ENCODE measurements around the gene DOCK4. TPM values are rescaled to one million over a fixed set of nuclear protein-coding genes. Genes with fewer than 3 reads are reported as not detected.

Gene DOCK4
- total and polyA plus RNA-seq, 4 donors, result 7.2 to 48.9 (median 12.8) TPM

DNA sequence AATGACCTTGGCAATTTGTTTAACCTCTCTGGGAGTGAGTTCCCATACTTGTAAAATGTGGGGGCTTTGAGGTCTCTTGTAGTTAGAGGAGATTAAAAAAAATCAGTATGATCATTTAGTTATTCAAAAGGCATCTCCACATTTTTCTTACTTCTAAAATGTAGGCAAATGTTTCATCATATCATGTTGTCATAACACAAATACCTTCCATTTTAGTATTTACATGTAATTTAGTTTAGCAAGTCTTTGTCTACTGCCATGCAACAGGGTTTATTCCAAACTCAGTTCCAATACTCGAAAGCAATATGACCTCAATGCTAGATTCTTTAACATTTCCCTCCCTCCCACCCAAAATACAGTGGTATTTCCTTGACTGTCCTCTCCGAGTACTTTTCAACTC lies 381.2 kb downstream of the DOCK4 start:
- H3K4me1 ChIP-seq (ENCODE audit: control insufficient read depth in 4 of 4, insufficient read depth in 4 of 4, low read length in 3 of 4), result no peaks in the 10 kb centered on the region
- H3K36me3 ChIP-seq (ENCODE audit: control insufficient read depth in 4 of 4, insufficient read depth in 3 of 4, low read depth in 1 of 4, low read length in 3 of 4), result peaks cover 3 to 28% (median 8%) of the 10 kb centered on the region in 4 donors
- no peak for DNase-seq (ENCODE audit: low spot score)
- no peak overlapping the region for H3K9ac ChIP-seq (ENCODE audit: low read depth in 1 of 2, low read length in 2 of 2)
- TF ChIP-seq EGR1 (IDR thresholded peaks at IDR 0.05; ENCODE audit: low read depth in 2 of 2) (no peak), TAF1 (conservative IDR thresholded peaks at IDR 0.05) (no peak), SP1 (IDR thresholded peaks at IDR 0.05) (no peak), GABPA (IDR thresholded peaks at IDR 0.05 in 1 of 2, conservative IDR thresholded peaks at IDR 0.05 in 1 of 2) (no peak), FOXA1 (IDR thresholded peaks at IDR 0.05) (no peak), HNF4A (conservative IDR thresholded peaks at IDR 0.05) (no peak), YY1 (IDR thresholded peaks at IDR 0.05) (no peak)
- H3K27me3 ChIP-seq (ENCODE audit: control insufficient read depth in 4 of 4, insufficient read depth in 4 of 4, low read length in 3 of 4), result no peaks in the 10 kb centered on the region
- H3K4me3 ChIP-seq (ENCODE audit: low read depth in 1 of 3, low read length in 3 of 3), result no peak overlapping the region
- H3K9me3 ChIP-seq (ENCODE audit: control insufficient read depth in 4 of 4, low read length in 3 of 4), result no peaks in the 10 kb centered on the region
- H3K27ac ChIP-seq (ENCODE audit: low read depth in 1 of 2, low read length in 2 of 2), result no peak overlapping the region
- WGBS, result 93% methylated on average over 2 of the region's 2 CpGs

DNA sequence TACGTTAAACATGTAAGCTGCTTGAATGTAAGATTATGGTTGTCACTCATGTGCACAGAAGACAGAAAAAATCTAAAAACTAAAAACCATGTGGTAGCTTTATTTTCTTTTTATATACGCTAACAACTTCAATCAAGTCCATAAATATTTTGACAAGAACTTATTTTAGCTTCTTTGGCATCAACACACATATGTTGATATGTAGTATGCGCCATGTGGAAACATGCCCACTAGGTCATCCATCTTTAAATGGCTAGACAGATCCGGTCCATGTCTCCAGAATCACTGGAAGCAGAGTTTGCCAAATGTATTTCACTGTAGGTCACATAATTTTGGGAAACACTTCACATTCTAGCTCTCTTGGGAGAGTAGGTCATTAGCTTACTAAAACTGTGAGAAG lies 382.4 kb downstream of the DOCK4 start:
- Histone ChIP-seq H3K36me3 (ENCODE audit: control insufficient read depth in 4 of 4, insufficient read depth in 3 of 4, low read depth in 1 of 4, low read length in 3 of 4) (peaks cover 5 to 30% (median 9%) of the 10 kb centered on the region in 4 donors), H3K9ac (ENCODE audit: low read depth in 1 of 2, low read length in 2 of 2) (no peak overlapping the region), H3K4me3 (ENCODE audit: low read depth in 1 of 3, low read length in 3 of 3) (no peak overlapping the region), H3K4me1 (ENCODE audit: control insufficient read depth in 4 of 4, insufficient read depth in 4 of 4, low read length in 3 of 4) (no peaks in the 10 kb centered on the region), H3K27ac (ENCODE audit: low read depth in 1 of 2, low read length in 2 of 2) (no peak overlapping the region), H3K9me3 (ENCODE audit: control insufficient read depth in 4 of 4, low read length in 3 of 4) (no peaks in the 10 kb centered on the region), H3K27me3 (ENCODE audit: control insufficient read depth in 4 of 4, insufficient read depth in 4 of 4, low read length in 3 of 4) (no peaks in the 10 kb centered on the region)
- no peak for DNase-seq (ENCODE audit: low spot score)
- 93% methylated on average over 4 of the region's 4 CpGs for WGBS
- TF ChIP-seq FOXA2 (IDR thresholded peaks at IDR 0.05) (no peak), EGR1 (IDR thresholded peaks at IDR 0.05; ENCODE audit: low read depth in 2 of 2) (no peak), SP1 (IDR thresholded peaks at IDR 0.05) (no peak), GABPA (IDR thresholded peaks at IDR 0.05 in 1 of 2, conservative IDR thresholded peaks at IDR 0.05 in 1 of 2) (no peak), HNF4G (IDR thresholded peaks at IDR 0.05) (no peak), RAD21 (IDR thresholded peaks at IDR 0.05) (no peak), HNF4A (conservative IDR thresholded peaks at IDR 0.05) (no peak)
- TF ChIP-seq, protein P1, sequence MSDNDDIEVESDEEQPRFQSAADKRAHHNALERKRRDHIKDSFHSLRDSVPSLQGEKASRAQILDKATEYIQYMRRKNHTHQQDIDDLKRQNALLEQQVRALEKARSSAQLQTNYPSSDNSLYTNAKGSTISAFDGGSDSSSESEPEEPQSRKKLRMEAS (IDR thresholded peaks at IDR 0.05), result no peak

GRCh38 chr7:111821046-111821445 lies 385.2 kb downstream of the DOCK4 start:
- Histone ChIP-seq H3K4me3 (ENCODE audit: low read depth in 1 of 3, low read length in 3 of 3) (no peak overlapping the region), H3K27me3 (ENCODE audit: control insufficient read depth in 4 of 4, insufficient read depth in 4 of 4, low read length in 3 of 4) (no peaks in the 10 kb centered on the region), H3K9ac (ENCODE audit: low read depth in 1 of 2, low read length in 2 of 2) (no peak overlapping the region), H3K9me3 (ENCODE audit: control insufficient read depth in 4 of 4, low read length in 3 of 4) (no peaks in the 10 kb centered on the region), H3K4me1 (ENCODE audit: control insufficient read depth in 4 of 4, insufficient read depth in 4 of 4, low read length in 3 of 4) (no peaks in the 10 kb centered on the region), H3K36me3 (ENCODE audit: control insufficient read depth in 4 of 4, insufficient read depth in 3 of 4, low read depth in 1 of 4, low read length in 3 of 4) (peaks cover 3 to 19% (median 7%) of the 10 kb centered on the region in 4 donors), H3K27ac (ENCODE audit: low read depth in 1 of 2, low read length in 2 of 2) (no peak overlapping the region)
- no peak for TF ChIP-seq NR2F2 (IDR thresholded peaks at IDR 0.05)
- no peak for TF ChIP-seq HNF4A (conservative IDR thresholded peaks at IDR 0.05)
- no peak for TF ChIP-seq RXRA (IDR thresholded peaks at IDR 0.05)
- TF ChIP-seq JUND (IDR thresholded peaks at IDR 0.05), result no peak
- TF ChIP-seq REST (IDR thresholded peaks at IDR 0.05), result no peak
- no peak for TF ChIP-seq HNF4G (IDR thresholded peaks at IDR 0.05)
- TF ChIP-seq, protein P2, sequence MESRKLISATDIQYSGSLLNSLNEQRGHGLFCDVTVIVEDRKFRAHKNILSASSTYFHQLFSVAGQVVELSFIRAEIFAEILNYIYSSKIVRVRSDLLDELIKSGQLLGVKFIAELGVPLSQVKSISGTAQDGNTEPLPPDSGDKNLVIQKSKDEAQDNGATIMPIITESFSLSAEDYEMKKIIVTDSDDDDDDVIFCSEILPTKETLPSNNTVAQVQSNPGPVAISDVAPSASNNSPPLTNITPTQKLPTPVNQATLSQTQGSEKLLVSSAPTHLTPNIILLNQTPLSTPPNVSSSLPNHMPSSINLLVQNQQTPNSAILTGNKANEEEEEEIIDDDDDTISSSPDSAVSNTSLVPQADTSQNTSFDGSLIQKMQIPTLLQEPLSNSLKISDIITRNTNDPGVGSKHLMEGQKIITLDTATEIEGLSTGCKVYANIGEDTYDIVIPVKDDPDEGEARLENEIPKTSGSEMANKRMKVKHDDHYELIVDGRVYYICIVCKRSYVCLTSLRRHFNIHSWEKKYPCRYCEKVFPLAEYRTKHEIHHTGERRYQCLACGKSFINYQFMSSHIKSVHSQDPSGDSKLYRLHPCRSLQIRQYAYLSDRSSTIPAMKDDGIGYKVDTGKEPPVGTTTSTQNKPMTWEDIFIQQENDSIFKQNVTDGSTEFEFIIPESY (IDR thresholded peaks at IDR 0.05), result no peak
- no peak for TF ChIP-seq GABPA (IDR thresholded peaks at IDR 0.05 in 1 of 2, conservative IDR thresholded peaks at IDR 0.05 in 1 of 2)
- no peak for TF ChIP-seq TAF1 (conservative IDR thresholded peaks at IDR 0.05)
- TF ChIP-seq RAD21 (IDR thresholded peaks at IDR 0.05), result no peak
- TF ChIP-seq YY1 (IDR thresholded peaks at IDR 0.05), result no peak
- TF ChIP-seq, protein P1 (IDR thresholded peaks at IDR 0.05), result no peak
- no peak for TF ChIP-seq EGR1 (IDR thresholded peaks at IDR 0.05; ENCODE audit: low read depth in 2 of 2)
- no peak for DNase-seq (ENCODE audit: low spot score)
- WGBS, result 93% methylated on average over 4 of the region's 4 CpGs

Data from liver (tissue), 9 donors.